Astrocyte (in vitro differentiated cells and primary cell): ENCODE measurements around the gene TRIM56.

Experiments used
- CTCF ChIP-seq: IDR thresholded peaks from 2 replicates; pipeline ENCODE4 v1.5.1; 2011; ENCODE audit warnings: low read depth, mild to moderate bottlenecking, inconsistent platforms, low read length, moderate library complexity; ENCODE audit not compliant: insufficient read depth
- EZH2 ChIP-seq: IDR thresholded peaks from 2 replicates; pipeline ENCODE4 v1.6.1; 2012; ENCODE audit warnings: mild to moderate bottlenecking, low read length, inconsistent platforms; ENCODE audit not compliant: insufficient read depth

- TF ChIP-seq CTCF (no peak), EZH2 (no peak)
Observed at GRCh38 chr7:101112233-101112632, 27.0 kb downstream of the TRIM56 start.
